HEK293 (cell line): Measurements from ENCODE around the gene CEP55.

Source experiments
- BCL11A ChIP-seq: fragments of 450-650 bp; formaldehyde crosslinking; IDR thresholded peaks from 2 replicates; pipeline ENCODE4 v1.5.1; 2016; ENCODE audit warnings: low read depth, missing biosample characterization, missing genetic modification characterization
- GLI2 ChIP-seq: fragments of 450-650 bp; formaldehyde crosslinking; IDR thresholded peaks from 2 replicates; pipeline ENCODE4; 2017; ENCODE audit warnings: missing biosample characterization, missing genetic modification characterization, low read depth, borderline replicate concordance
- GLI4 ChIP-seq: fragments of 450-650 bp; formaldehyde crosslinking; IDR thresholded peaks from 2 replicates; pipeline ENCODE4 v1.5.1; 2016; ENCODE audit warnings: missing biosample characterization, missing genetic modification characterization
- OSR2 ChIP-seq: fragments of 450-650 bp; formaldehyde crosslinking; IDR thresholded peaks from 2 replicates; pipeline ENCODE4 v1.5.1; 2016; ENCODE audit warnings: missing biosample characterization, missing genetic modification characterization
- SCRT1 ChIP-seq: fragments of 450-650 bp; formaldehyde crosslinking; IDR thresholded peaks from 2 replicates; pipeline ENCODE4 v1.5.1; 2016; ENCODE audit warnings: missing biosample characterization, missing genetic modification characterization, borderline replicate concordance
- SCRT2 ChIP-seq: fragments of 450-650 bp; formaldehyde crosslinking; IDR thresholded peaks from 2 replicates; pipeline ENCODE4 v1.5.1; 2016; ENCODE audit warnings: missing biosample characterization, missing genetic modification characterization
- SP2 ChIP-seq: fragments of 450-650 bp; formaldehyde crosslinking; IDR thresholded peaks from 2 replicates; pipeline ENCODE4 v1.5.1; 2016; ENCODE audit warnings: missing biosample characterization, missing genetic modification characterization
- YY1 ChIP-seq: fragments of 450-650 bp; formaldehyde crosslinking; IDR thresholded peaks from 2 replicates; pipeline ENCODE4 v1.5.1; 2018; ENCODE audit warnings: missing biosample characterization, missing genetic modification characterization
- ZBTB44 ChIP-seq: fragments of 450-650 bp; IDR thresholded peaks from 2 replicates; pipeline ENCODE4 v1.5.1; 2018; ENCODE audit warnings: missing biosample characterization, mild to moderate bottlenecking, missing genetic modification characterization
- ZFP3 ChIP-seq: fragments of 450-650 bp; formaldehyde crosslinking; IDR thresholded peaks from 2 replicates; pipeline ENCODE4 v1.5.1; 2016; ENCODE audit warnings: low read depth, missing biosample characterization, missing genetic modification characterization
- ZNF121 ChIP-seq: fragments of 450-650 bp; formaldehyde crosslinking; IDR thresholded peaks from 2 replicates; pipeline ENCODE4 v1.5.1; 2016; ENCODE audit warnings: missing biosample characterization, missing genetic modification characterization
- ZNF146 ChIP-seq: fragments of 450-650 bp; formaldehyde crosslinking; IDR thresholded peaks from 2 replicates; pipeline ENCODE4 v1.5.1; 2016; ENCODE audit warnings: missing biosample characterization, missing genetic modification characterization
- ZNF169 ChIP-seq: fragments of 450-650 bp; formaldehyde crosslinking; IDR thresholded peaks from 2 replicates; pipeline ENCODE4 v1.5.1; 2016; ENCODE audit warnings: missing biosample characterization, missing genetic modification characterization
- ZNF214 ChIP-seq: fragments of 450-650 bp; formaldehyde crosslinking; IDR thresholded peaks from 2 replicates; pipeline ENCODE4 v1.5.1; 2017; ENCODE audit warnings: missing biosample characterization, mild to moderate bottlenecking, missing genetic modification characterization, borderline replicate concordance
- ZNF341 ChIP-seq: fragments of 450-650 bp; formaldehyde crosslinking; IDR thresholded peaks from 2 replicates; pipeline ENCODE4; 2016; ENCODE audit warnings: low read depth, missing biosample characterization, missing genetic modification characterization
- ZNF48 ChIP-seq: fragments of 450-650 bp; formaldehyde crosslinking; IDR thresholded peaks from 2 replicates; pipeline ENCODE4 v1.5.1; 2016; ENCODE audit warnings: missing biosample characterization, missing genetic modification characterization
- ZNF488 ChIP-seq: fragments of 450-650 bp; formaldehyde crosslinking; IDR thresholded peaks from 2 replicates; pipeline ENCODE4 v1.5.1; 2016; ENCODE audit warnings: missing biosample characterization, missing genetic modification characterization
- ZNF529 ChIP-seq: fragments of 450-650 bp; formaldehyde crosslinking; IDR thresholded peaks from 2 replicates; pipeline ENCODE4 v1.5.1; 2017; ENCODE audit warnings: missing genetic modification characterization, missing biosample characterization; ENCODE audit not compliant: insufficient replicate concordance
- ZNF701 ChIP-seq: fragments of 450-650 bp; formaldehyde crosslinking; IDR thresholded peaks from 2 replicates; pipeline ENCODE4 v1.5.1; 2016; ENCODE audit warnings: missing biosample characterization, missing genetic modification characterization
- ZNF776 ChIP-seq: fragments of 450-650 bp; formaldehyde crosslinking; IDR thresholded peaks from 2 replicates; pipeline ENCODE4 v1.5.0; 2017; ENCODE audit warnings: missing biosample characterization, missing genetic modification characterization, borderline replicate concordance
- ZNF791 ChIP-seq: fragments of 450-650 bp; formaldehyde crosslinking; IDR thresholded peaks from 2 replicates; pipeline ENCODE4 v1.5.1; 2016; ENCODE audit warnings: missing biosample characterization, missing genetic modification characterization
- ZNF792 ChIP-seq: fragments of 450-650 bp; formaldehyde crosslinking; IDR thresholded peaks from 2 replicates; pipeline ENCODE4 v1.5.1; 2016; ENCODE audit warnings: missing biosample characterization, missing genetic modification characterization
- TF ChIP-seq, protein P1 (sequence below): fragments of 450-650 bp; formaldehyde crosslinking; IDR thresholded peaks from 2 replicates; pipeline ENCODE4 v1.5.1; 2016; ENCODE audit warnings: missing biosample characterization, missing genetic modification characterization
- TF ChIP-seq, protein P2 (sequence below): fragments of 450-650 bp; formaldehyde crosslinking; IDR thresholded peaks from 2 replicates; pipeline ENCODE4 v1.5.1; 2016; ENCODE audit warnings: missing biosample characterization, missing genetic modification characterization
- TF ChIP-seq, protein P3 (sequence below): fragments of 450-650 bp; formaldehyde crosslinking; IDR thresholded peaks from 2 replicates; pipeline ENCODE4 v1.5.1; 2016; ENCODE audit warnings: missing biosample characterization, missing genetic modification characterization
- TF ChIP-seq, protein P4 (sequence below): fragments of 450-650 bp; formaldehyde crosslinking; conservative IDR thresholded peaks from 2 replicates; pipeline ENCODE4 v1.5.1; 2016; ENCODE audit warnings: low read depth, missing biosample characterization, missing genetic modification characterization
- TF ChIP-seq, protein P5 (sequence below): fragments of 450-650 bp; formaldehyde crosslinking; IDR thresholded peaks from 2 replicates; pipeline ENCODE4 v1.5.1; 2017; ENCODE audit warnings: missing biosample characterization, missing genetic modification characterization

CEP55 gene

GRCh38 chr10:93482145-93482834 lies 14.1 kb upstream of the CEP55 start, which contains the start of gene MYOF (continued):
- TF ChIP-seq ZNF169 (tag by site-specific recombination) (no peak), SCRT1 (tag by site-specific recombination) (no peak), ZNF529 (tag by site-specific recombination) (no peak), ZNF701 (tag by site-specific recombination) (no peak), ZNF792 (no peak), ZBTB44 (tag by site-specific recombination) (no peak), SP2 (tag by site-specific recombination) (0 out of 2 replicates have a peak, but pooled peaks have one; percentile 10), ZNF214 (tag by site-specific recombination) (no peak), ZNF48 (tag by site-specific recombination) (no peak), ZNF791 (no peak), ZNF776 (no peak), ZNF146 (tag by site-specific recombination) (no peak), ZNF121 (no peak), BCL11A (tag by site-specific recombination) (no peak), YY1 (no peak), GLI2 (tag by site-specific recombination) (no peak), SCRT2 (tag by site-specific recombination) (no peak), OSR2 (tag by site-specific recombination) (no peak), ZNF488 (no peak), ZNF341 (tag by site-specific recombination) (no peak), ZFP3 (tag by site-specific recombination) (no peak), GLI4 (no peak)
- TF ChIP-seq, protein P1, sequence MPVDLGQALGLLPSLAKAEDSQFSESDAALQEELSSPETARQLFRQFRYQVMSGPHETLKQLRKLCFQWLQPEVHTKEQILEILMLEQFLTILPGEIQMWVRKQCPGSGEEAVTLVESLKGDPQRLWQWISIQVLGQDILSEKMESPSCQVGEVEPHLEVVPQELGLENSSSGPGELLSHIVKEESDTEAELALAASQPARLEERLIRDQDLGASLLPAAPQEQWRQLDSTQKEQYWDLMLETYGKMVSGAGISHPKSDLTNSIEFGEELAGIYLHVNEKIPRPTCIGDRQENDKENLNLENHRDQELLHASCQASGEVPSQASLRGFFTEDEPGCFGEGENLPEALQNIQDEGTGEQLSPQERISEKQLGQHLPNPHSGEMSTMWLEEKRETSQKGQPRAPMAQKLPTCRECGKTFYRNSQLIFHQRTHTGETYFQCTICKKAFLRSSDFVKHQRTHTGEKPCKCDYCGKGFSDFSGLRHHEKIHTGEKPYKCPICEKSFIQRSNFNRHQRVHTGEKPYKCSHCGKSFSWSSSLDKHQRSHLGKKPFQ, result no peak
- TF ChIP-seq, protein P2, sequence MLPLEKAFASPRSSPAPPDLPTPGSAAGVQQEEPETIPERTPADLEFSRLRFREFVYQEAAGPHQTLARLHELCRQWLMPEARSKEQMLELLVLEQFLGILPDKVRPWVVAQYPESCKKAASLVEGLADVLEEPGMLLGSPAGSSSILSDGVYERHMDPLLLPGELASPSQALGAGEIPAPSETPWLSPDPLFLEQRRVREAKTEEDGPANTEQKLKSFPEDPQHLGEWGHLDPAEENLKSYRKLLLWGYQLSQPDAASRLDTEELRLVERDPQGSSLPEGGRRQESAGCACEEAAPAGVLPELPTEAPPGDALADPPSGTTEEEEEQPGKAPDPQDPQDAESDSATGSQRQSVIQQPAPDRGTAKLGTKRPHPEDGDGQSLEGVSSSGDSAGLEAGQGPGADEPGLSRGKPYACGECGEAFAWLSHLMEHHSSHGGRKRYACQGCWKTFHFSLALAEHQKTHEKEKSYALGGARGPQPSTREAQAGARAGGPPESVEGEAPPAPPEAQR (tag by site-specific recombination), result no peak
- TF ChIP-seq, protein P3, sequence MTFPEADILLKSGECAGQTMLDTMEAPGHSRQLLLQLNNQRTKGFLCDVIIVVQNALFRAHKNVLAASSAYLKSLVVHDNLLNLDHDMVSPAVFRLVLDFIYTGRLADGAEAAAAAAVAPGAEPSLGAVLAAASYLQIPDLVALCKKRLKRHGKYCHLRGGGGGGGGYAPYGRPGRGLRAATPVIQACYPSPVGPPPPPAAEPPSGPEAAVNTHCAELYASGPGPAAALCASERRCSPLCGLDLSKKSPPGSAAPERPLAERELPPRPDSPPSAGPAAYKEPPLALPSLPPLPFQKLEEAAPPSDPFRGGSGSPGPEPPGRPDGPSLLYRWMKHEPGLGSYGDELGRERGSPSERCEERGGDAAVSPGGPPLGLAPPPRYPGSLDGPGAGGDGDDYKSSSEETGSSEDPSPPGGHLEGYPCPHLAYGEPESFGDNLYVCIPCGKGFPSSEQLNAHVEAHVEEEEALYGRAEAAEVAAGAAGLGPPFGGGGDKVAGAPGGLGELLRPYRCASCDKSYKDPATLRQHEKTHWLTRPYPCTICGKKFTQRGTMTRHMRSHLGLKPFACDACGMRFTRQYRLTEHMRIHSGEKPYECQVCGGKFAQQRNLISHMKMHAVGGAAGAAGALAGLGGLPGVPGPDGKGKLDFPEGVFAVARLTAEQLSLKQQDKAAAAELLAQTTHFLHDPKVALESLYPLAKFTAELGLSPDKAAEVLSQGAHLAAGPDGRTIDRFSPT (tag by site-specific recombination), result no peak
- TF ChIP-seq, protein P4, sequence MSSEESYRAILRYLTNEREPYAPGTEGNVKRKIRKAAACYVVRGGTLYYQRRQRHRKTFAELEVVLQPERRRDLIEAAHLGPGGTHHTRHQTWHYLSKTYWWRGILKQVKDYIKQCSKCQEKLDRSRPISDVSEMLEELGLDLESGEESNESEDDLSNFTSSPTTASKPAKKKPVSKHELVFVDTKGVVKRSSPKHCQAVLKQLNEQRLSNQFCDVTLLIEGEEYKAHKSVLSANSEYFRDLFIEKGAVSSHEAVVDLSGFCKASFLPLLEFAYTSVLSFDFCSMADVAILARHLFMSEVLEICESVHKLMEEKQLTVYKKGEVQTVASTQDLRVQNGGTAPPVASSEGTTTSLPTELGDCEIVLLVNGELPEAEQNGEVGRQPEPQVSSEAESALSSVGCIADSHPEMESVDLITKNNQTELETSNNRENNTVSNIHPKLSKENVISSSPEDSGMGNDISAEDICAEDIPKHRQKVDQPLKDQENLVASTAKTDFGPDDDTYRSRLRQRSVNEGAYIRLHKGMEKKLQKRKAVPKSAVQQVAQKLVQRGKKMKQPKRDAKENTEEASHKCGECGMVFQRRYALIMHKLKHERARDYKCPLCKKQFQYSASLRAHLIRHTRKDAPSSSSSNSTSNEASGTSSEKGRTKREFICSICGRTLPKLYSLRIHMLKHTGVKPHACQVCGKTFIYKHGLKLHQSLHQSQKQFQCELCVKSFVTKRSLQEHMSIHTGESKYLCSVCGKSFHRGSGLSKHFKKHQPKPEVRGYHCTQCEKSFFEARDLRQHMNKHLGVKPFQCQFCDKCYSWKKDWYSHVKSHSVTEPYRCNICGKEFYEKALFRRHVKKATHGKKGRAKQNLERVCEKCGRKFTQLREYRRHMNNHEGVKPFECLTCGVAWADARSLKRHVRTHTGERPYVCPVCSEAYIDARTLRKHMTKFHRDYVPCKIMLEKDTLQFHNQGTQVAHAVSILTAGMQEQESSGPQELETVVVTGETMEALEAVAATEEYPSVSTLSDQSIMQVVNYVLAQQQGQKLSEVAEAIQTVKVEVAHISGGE (tag by site-specific recombination), result no peak
- TF ChIP-seq, protein P5, sequence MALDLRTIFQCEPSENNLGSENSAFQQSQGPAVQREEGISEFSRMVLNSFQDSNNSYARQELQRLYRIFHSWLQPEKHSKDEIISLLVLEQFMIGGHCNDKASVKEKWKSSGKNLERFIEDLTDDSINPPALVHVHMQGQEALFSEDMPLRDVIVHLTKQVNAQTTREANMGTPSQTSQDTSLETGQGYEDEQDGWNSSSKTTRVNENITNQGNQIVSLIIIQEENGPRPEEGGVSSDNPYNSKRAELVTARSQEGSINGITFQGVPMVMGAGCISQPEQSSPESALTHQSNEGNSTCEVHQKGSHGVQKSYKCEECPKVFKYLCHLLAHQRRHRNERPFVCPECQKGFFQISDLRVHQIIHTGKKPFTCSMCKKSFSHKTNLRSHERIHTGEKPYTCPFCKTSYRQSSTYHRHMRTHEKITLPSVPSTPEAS, result no peak
